ENCODE data around the gene CHKB.

The CHKB gene

DNA sequence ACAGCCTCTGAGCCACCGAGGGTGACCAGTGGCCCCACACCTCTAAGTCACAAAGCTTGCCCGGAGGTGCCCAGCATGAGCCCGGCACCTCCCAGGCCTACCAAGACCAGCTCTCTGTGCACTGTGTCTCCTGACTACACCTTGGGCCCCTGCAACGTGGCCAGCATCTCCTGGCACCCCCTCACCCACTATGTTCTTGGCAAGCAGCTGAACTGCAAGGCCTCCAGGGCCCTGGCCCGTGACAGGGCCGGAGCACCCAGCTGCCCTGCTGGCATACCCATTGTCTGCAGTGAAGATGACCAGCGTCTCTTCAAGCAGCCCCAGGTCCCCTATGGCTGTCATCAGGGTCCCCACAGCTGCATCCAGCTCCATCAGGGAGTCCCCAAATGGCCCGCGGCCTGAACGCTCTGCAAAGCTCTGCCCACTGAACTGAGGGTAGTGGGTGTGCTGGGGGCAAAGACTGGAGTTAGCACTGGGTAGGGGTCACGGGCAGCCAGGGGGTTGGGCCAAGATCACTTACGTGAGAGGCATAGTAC lies 43.7 kb upstream of the CHKB start:
- 97% methylated on average over 12 of the region's 12 CpGs for WGBS (ENCODE audit: insufficient coverage)
- Histone ChIP-seq H3K36me3 (ENCODE audit: control insufficient read depth in 4 of 4, insufficient read depth in 4 of 4, low read length in 3 of 4) (peaks cover 2 to 11% (median 6%) of the 10 kb centered on the region in 4 experiments), H3K4me1 (ENCODE audit: control extremely low read depth in 1 of 4, control insufficient read depth in 4 of 4, insufficient read depth in 4 of 4, low read length in 3 of 4) (peaks cover 8 to 48% (median 33%) of the 10 kb centered on the region in 4 experiments), H3K27ac (ENCODE audit: insufficient read depth in 1 of 2, low read depth in 1 of 2, low read length in 2 of 2, poor library complexity in 1 of 2, severe bottlenecking in 2 of 2) (no peak overlapping the region), H3K9me3 (ENCODE audit: control extremely low read depth in 1 of 5, control insufficient read depth in 4 of 5, insufficient read depth in 2 of 5, low read depth in 1 of 5, low read length in 4 of 5) (no peaks in the 10 kb centered on the region), H3K27me3 (replicated peaks in 2 of 5; ENCODE audit: control insufficient read depth in 4 of 5, insufficient read depth in 5 of 5, low read length in 4 of 5) (no peaks in the 10 kb centered on the region), H3K4me3 (ENCODE audit: control insufficient read depth in 1 of 7, extremely low read depth in 1 of 7, insufficient read depth in 4 of 7, low read depth in 2 of 7, low read length in 6 of 7) (no peak overlapping the region)
- DNase-seq: no peak
- ChIA-PET POLR2A (interaction anchor here (0.6 to 1.9 kb wide), 2 partner anchors 46 to 101 kb away, joined by 3 to 10 read pairs; partner anchors contain the start of genes SCO2 and SHANK3), CTCF (interaction anchor here (0.9 to 3.6 kb wide), 4 partner anchors 15 to 101 kb away, joined by 3 to 22 read pairs (median 4); partner anchors contain the start of gene SCO2)

DNA sequence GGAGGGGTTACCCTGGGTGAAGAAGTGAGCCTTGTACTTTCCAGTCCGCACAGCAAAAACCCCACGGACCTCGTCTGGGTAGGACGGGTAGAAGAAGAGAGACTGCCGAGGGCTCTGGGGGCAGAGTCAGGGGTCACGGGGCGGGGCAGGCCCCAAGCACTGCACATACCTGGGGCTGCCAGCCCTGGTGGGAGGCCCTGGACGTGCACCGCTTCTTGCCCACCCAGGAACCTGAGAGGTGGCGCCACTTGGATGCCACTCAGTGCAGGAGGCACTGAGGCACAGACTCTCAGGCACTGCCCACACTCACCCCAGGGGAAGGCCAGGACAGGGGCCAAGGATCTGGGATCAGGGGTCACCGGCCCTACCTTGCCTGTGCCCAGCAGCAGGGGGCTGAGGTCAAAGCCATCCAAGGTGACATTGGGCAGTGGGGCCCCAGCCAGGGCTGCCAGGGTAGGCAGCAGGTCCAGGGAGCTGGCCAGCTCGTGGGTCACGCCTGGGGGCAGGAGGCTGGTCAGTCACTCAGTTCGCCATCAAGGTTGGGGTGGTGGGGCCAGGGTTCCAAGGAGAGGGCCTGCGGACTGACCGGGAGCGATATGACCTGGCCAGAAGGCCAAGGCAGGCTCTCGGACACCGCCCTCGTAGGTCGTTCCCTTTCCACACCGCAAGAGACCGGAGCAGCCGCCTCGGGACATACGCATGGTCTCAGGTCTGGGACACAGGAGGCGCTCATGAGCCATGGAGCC lies 43.1 kb upstream of the CHKB start:
- WGBS (ENCODE audit: insufficient coverage): 97% methylated on average over 27 of the region's 27 CpGs
- Histone ChIP-seq H3K4me3 (ENCODE audit: control insufficient read depth in 1 of 7, extremely low read depth in 1 of 7, insufficient read depth in 4 of 7, low read depth in 2 of 7, low read length in 6 of 7) (no peak overlapping the region), H3K36me3 (ENCODE audit: control insufficient read depth in 4 of 4, insufficient read depth in 4 of 4, low read length in 3 of 4) (peaks cover 2 to 11% (median 6%) of the 10 kb centered on the region in 4 experiments), H3K9me3 (ENCODE audit: control extremely low read depth in 1 of 5, control insufficient read depth in 4 of 5, insufficient read depth in 2 of 5, low read depth in 1 of 5, low read length in 4 of 5) (no peaks in the 10 kb centered on the region), H3K27me3 (replicated peaks in 2 of 5; ENCODE audit: control insufficient read depth in 4 of 5, insufficient read depth in 5 of 5, low read length in 4 of 5) (no peaks in the 10 kb centered on the region), H3K4me1 (ENCODE audit: control extremely low read depth in 1 of 4, control insufficient read depth in 4 of 4, insufficient read depth in 4 of 4, low read length in 3 of 4) (peaks cover 14 to 54% (median 39%) of the 10 kb centered on the region in 4 experiments), H3K27ac (ENCODE audit: insufficient read depth in 1 of 2, low read depth in 1 of 2, low read length in 2 of 2, poor library complexity in 1 of 2, severe bottlenecking in 2 of 2) (no peak overlapping the region)
- CTCF ChIA-PET: interaction anchor here (0.9 to 3.6 kb wide), 4 partner anchors 16 to 100 kb away, joined by 3 to 22 read pairs (median 4); partner anchors contain the start of gene SCO2
- POLR2A ChIA-PET: interaction anchor here (1.9 kb wide), 1 partner anchor 47 kb away, joined by 10 read pairs; the partner anchor contains the start of gene SHANK3
- no peak for DNase-seq

DNA sequence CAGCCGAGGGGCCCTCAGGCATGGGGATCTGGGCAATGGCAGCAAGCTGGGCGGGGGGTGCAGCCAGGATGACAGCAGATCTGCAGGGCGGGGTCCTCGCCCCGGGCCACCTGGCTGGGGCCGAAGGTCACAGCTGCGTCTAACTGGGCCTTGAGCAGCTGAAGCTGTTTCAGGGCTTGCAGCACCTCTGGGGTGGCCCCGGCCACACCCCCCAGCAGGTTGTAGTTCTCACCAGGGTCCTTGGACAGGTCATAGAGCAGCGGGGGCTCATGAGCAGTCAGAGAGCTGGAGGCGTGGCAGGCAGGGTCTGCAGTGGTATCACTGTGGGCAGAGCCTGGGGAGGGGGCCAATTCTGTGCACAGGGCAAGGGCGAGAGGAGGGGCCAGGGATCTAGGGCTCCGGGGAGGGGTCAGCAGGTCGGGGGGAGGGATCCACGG lies 42.5 kb upstream of the CHKB start:
- H3K4me1 ChIP-seq (ENCODE audit: control extremely low read depth in 1 of 4, control insufficient read depth in 4 of 4, insufficient read depth in 4 of 4, low read length in 3 of 4): peaks cover 17 to 53% (median 43%) of the 10 kb centered on the region in 4 experiments
- H3K27ac ChIP-seq (ENCODE audit: insufficient read depth in 1 of 2, low read depth in 1 of 2, low read length in 2 of 2, poor library complexity in 1 of 2, severe bottlenecking in 2 of 2): no peak overlapping the region
- ChIA-PET POLR2A (interaction anchor here (1.9 kb wide), 1 partner anchor 48 kb away, joined by 10 read pairs; the partner anchor contains the start of gene SHANK3), CTCF (interaction anchor here (3.6 kb wide), 1 partner anchor 16 kb away, joined by 22 read pairs; no protein-coding TSS in a partner anchor)
- WGBS (ENCODE audit: insufficient coverage): 96% methylated on average over 12 of the region's 14 CpGs
- H3K4me3 ChIP-seq (ENCODE audit: control insufficient read depth in 1 of 7, extremely low read depth in 1 of 7, insufficient read depth in 4 of 7, low read depth in 2 of 7, low read length in 6 of 7): no peak overlapping the region
- DNase-seq: no peak
- H3K27me3 ChIP-seq (replicated peaks in 2 of 5; ENCODE audit: control insufficient read depth in 4 of 5, insufficient read depth in 5 of 5, low read length in 4 of 5): no peaks in the 10 kb centered on the region
- H3K9me3 ChIP-seq (ENCODE audit: control extremely low read depth in 1 of 5, control insufficient read depth in 4 of 5, insufficient read depth in 2 of 5, low read depth in 1 of 5, low read length in 4 of 5): no peaks in the 10 kb centered on the region
- H3K36me3 ChIP-seq (ENCODE audit: control insufficient read depth in 4 of 4, insufficient read depth in 4 of 4, low read length in 3 of 4): peaks cover 2 to 11% (median 6%) of the 10 kb centered on the region in 4 experiments

DNA sequence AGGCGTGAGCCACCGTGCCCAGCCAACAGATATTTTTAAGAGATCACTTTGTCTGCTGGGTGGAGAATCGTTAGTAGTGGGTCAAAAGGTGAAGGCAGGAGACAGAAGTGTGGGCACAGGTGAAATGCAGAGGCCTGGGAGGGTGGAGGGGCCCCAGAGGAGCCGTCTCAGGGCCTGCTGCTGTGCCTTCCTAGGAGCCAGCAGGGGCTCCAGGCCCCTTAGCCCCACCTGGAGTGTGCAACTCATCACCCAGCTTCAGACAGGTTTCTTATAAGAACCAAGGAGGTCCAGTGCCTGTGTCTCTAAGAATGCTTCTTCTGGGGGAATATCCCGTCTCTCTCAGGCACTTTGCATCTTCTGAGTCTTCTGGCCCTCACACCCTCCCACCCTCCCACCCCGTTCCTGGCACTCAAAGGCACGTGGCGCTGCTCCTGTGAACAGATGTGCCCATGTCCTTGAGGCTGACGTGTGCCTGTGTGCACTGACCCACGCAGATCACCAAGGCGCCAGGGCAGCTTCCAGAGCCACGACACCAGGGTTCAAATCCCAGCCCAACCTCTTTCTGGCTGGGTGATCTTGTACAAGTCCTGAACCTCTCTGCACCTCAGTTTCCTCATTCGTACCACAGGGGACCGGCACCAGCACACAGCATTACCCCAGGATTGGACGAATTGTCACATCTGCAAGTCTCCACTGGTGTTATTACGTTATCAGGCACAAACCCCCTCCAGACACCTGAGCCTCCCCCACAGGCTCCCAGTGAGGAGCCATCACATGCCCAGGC lies 41.9 kb upstream of the CHKB start:
- WGBS (ENCODE audit: insufficient coverage): 92% methylated on average over 10 of the region's 16 CpGs
- DNase-seq: no peak
- Histone ChIP-seq H3K4me1 (ENCODE audit: control extremely low read depth in 1 of 4, control insufficient read depth in 4 of 4, insufficient read depth in 4 of 4, low read length in 3 of 4) (peaks cover 17 to 52% (median 44%) of the 10 kb centered on the region in 4 experiments), H3K4me3 (ENCODE audit: control insufficient read depth in 1 of 7, extremely low read depth in 1 of 7, insufficient read depth in 4 of 7, low read depth in 2 of 7, low read length in 6 of 7) (no peak overlapping the region), H3K27me3 (replicated peaks in 2 of 5; ENCODE audit: control insufficient read depth in 4 of 5, insufficient read depth in 5 of 5, low read length in 4 of 5) (no peaks in the 10 kb centered on the region), H3K36me3 (ENCODE audit: control insufficient read depth in 4 of 4, insufficient read depth in 4 of 4, low read length in 3 of 4) (peaks cover 2 to 11% (median 6%) of the 10 kb centered on the region in 4 experiments), H3K9me3 (ENCODE audit: control extremely low read depth in 1 of 5, control insufficient read depth in 4 of 5, insufficient read depth in 2 of 5, low read depth in 1 of 5, low read length in 4 of 5) (no peaks in the 10 kb centered on the region), H3K27ac (ENCODE audit: insufficient read depth in 1 of 2, low read depth in 1 of 2, low read length in 2 of 2, poor library complexity in 1 of 2, severe bottlenecking in 2 of 2) (no peak overlapping the region)
- ChIA-PET POLR2A (no interaction called here), CTCF (interaction anchor here (1.1 kb wide), 1 partner anchor 52 kb away, joined by 3 read pairs; no protein-coding TSS in a partner anchor)

DNA sequence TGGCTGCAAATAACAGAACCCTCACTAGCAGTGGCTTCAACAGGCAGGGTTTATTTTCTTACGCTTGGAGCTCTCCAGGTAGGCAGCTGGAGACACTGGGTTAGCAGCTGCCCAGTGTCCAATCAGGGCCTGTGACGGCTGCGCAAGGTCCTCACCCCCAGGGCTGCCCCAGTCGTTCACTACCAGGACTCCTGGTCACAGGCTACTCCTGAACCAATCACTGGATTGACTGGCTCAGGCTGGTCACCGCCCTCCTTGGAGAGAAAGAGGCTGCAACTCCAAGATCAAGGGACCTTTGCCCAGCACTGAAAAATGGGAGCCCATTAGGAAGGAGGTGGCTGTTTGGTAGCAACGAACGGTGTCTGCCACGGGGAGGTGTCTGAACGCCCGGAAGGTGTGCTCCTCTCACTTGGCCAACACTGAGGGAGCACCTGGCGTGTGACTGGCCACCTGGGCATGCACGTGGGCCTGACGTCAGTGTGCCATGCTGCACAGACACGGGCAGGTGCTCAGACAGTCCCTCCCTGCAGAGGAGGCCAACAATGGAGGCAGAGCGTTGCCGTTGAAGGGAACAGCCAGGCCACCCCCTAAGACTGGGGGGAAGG lies 40.2 kb upstream of the CHKB start:
- WGBS (ENCODE audit: insufficient coverage): 96% methylated on average over 14 of the region's 16 CpGs

DNA sequence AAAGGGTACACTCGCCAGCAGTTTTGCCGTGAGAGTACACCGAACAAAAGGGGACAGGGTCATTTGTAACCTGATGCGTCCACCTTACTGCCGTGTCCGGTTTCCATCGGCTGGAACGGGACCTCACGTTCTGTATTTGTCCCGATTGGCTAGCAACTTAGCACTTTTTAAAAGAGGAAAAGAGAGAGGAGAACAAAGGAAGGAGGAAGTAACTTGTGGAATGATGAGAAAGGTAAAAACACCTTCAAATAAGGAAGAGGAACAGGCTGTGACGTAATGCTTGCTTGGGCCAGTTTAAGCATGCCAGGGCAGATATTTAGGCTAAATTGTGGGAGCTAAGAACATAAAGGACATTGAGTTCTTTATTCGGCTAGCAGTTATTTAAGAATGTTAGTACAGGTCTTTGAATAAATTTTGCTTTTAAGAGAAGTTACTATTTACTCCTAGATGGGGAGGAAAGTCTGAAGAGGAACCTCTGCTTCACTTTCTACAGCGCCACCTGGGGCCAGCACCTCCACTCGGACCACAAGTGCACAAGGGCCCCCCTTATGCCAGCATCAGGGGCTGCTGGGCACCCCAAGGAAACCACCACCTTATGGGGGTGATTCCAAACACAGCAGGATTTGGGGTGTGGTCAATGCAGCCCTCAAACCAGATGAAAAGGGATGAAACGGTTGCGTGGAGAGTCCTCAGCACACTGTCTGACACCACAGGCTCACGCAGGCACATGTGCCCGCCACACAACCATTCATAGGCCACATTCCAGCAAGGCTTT lies 39.5 kb upstream of the CHKB start:
- peak overlapping the region; percentile 33 to 68 for H3K27ac ChIP-seq (ENCODE audit: insufficient read depth in 1 of 2, low read depth in 1 of 2, low read length in 2 of 2, poor library complexity in 1 of 2, severe bottlenecking in 2 of 2)
- ChIA-PET CTCF (interaction anchor here (0.8 to 2.6 kb wide), 14 partner anchors 9 to 125 kb away, joined by 3 to 15 read pairs (median 5); partner anchors contain the start of genes CPT1B and SYCE3), POLR2A (no interaction called here)
- peaks cover 2 to 11% (median 6%) of the 10 kb centered on the region in 4 experiments for H3K36me3 ChIP-seq (ENCODE audit: control insufficient read depth in 4 of 4, insufficient read depth in 4 of 4, low read length in 3 of 4)
- H3K9me3 ChIP-seq (ENCODE audit: control extremely low read depth in 1 of 5, control insufficient read depth in 4 of 5, insufficient read depth in 2 of 5, low read depth in 1 of 5, low read length in 4 of 5): no peaks in the 10 kb centered on the region
- peak overlapping the region; percentile 0 to 82 (median 64) for H3K4me3 ChIP-seq (ENCODE audit: control insufficient read depth in 1 of 7, extremely low read depth in 1 of 7, insufficient read depth in 4 of 7, low read depth in 2 of 7, low read length in 6 of 7)
- H3K4me1 ChIP-seq (ENCODE audit: control extremely low read depth in 1 of 4, control insufficient read depth in 4 of 4, insufficient read depth in 4 of 4, low read length in 3 of 4): peaks cover 13 to 35% (median 30%) of the 10 kb centered on the region in 4 experiments
- H3K27me3 ChIP-seq (replicated peaks in 2 of 5; ENCODE audit: control insufficient read depth in 4 of 5, insufficient read depth in 5 of 5, low read length in 4 of 5): no peaks in the 10 kb centered on the region
- peak; percentile 45 to 64 (median 57) for DNase-seq
- WGBS (ENCODE audit: insufficient coverage): 20% methylated on average over 17 of the region's 18 CpGs

More for the DNA sequence above, 40.2 kb upstream of the CHKB start:
- H3K4me3 ChIP-seq (ENCODE audit: control insufficient read depth in 1 of 7, extremely low read depth in 1 of 7, insufficient read depth in 4 of 7, low read depth in 2 of 7, low read length in 6 of 7): peak overlapping the region in 3 of 7 experiments; percentile 67 to 82 (median 71)
- peaks cover 2 to 11% (median 6%) of the 10 kb centered on the region in 4 experiments for H3K36me3 ChIP-seq (ENCODE audit: control insufficient read depth in 4 of 4, insufficient read depth in 4 of 4, low read length in 3 of 4)
- H3K27ac ChIP-seq (ENCODE audit: insufficient read depth in 1 of 2, low read depth in 1 of 2, low read length in 2 of 2, poor library complexity in 1 of 2, severe bottlenecking in 2 of 2): no peak overlapping the region
- peaks cover 13 to 41% (median 36%) of the 10 kb centered on the region in 4 experiments for H3K4me1 ChIP-seq (ENCODE audit: control extremely low read depth in 1 of 4, control insufficient read depth in 4 of 4, insufficient read depth in 4 of 4, low read length in 3 of 4)
- no peaks in the 10 kb centered on the region for H3K9me3 ChIP-seq (ENCODE audit: control extremely low read depth in 1 of 5, control insufficient read depth in 4 of 5, insufficient read depth in 2 of 5, low read depth in 1 of 5, low read length in 4 of 5)
- ChIA-PET POLR2A (no interaction called here), CTCF (interaction anchor here (1.2 to 2.6 kb wide), 2 partner anchors 10 to 19 kb away, joined by 3 to 15 read pairs; no protein-coding TSS in a partner anchor)
- H3K27me3 ChIP-seq (replicated peaks in 2 of 5; ENCODE audit: control insufficient read depth in 4 of 5, insufficient read depth in 5 of 5, low read length in 4 of 5): no peaks in the 10 kb centered on the region
- DNase-seq: no peak

Measured in common myeloid progenitor, CD34-positive (primary cell).